NOMO-1 treated with DMSO at 0.1 percent for 48 hours (cell line): ENCODE data around the gene EIF4G3.

Experiments used
- DNase-seq: peaks from one replicate; lab custom pipeline; 2025; ENCODE audit not compliant: unreplicated experiment; lab: John Stamatoyannopoulos, UW

Gene EIF4G3

DNA sequence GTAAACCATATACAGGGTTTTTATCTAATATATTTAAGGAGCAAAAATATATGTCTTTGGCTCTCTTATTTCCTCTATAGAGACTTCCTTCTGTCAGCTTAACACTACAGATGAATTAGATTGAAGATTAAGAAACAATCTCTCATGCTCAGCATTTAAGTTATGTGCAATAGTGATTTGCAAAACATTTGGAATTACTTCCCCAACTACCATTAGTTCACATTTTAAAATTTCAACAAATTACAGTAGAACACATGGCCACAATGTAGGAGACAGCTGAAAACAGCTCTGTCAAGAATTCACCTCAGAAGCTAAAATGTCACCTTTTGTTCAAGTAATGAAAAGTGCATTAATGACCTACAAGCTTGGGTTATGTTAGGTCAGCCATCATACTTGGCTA, 177.9 kb downstream of the EIF4G3 start:
- DNase-seq, result peak; percentile 50

DNA sequence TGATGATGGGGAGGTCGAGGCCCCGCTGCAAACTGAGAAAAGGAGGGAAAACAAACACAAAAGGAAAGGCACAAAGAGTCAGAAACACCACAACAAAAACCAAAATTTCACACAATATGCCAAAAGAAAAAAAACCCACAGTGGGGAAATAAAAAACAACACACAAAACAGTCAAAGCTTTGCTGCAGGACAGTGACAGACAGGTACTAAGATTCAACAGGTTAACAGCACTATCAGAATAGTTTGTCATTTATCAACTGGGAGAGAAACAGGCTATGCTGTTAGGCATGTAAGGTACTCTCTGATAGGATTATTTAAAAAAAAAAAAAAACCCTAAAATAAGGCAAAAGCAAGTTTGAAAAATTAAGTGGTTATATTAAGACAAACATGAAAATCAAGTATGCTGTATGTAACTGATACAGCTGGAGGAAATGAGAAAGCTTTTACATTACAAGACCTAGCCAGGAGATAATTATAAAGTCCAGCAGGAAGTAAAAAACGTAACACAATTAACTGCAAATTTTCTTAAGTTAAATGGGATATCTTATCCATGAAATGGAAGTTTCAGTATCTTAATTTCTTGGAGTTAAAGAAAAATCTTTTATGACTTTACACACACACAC, 179.0 kb downstream of the EIF4G3 start:
- DNase-seq, result peak; percentile 13

DNA sequence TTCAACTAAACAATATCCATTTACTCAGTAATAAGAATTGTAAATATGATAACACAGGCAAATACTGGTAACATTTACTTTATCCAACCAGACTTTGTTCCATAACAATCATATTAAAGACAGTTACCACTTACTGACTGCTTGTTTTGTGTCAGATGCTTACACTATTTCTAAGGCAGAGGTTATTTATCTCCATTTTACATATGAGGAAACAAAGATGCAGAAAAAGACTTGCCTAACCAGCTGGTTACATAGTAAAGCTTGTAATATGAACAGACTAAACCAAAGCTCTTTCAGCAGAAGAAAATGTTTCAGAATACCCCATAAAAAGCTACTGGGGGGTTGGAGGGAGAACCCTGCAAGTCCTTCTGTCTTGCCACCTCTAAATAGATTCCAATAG, 180.1 kb downstream of the EIF4G3 start:
- DNase-seq, result no peak

- no peak for DNase-seq
These were observed 182.8 kb downstream of the EIF4G3 start for GRCh38 chr1:20993716-20994575.

- peak; percentile 14 for DNase-seq
These were observed 184.2 kb downstream of the EIF4G3 start for GRCh38 chr1:20992322-20993056.

DNA sequence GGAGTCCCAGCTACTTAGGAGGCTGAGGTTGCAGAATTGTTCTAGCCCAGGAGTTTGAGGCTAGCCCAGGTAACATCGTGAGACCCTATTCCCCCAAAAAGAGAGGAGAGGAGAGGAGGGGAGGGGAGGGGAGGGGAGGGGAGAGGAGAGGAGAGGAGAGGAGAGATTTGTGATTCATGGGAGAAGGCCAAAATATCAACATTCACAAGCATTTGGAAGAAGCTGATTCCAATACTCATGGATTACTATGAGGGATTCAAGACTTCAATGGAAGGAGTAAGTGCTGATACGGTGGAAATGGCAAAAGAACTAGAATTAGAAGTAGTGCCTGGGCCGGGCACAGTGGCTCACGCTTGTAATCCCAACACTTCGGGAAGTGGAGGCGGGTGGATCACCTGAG, 187.8 kb downstream of the EIF4G3 start:
- no peak for DNase-seq

DNA sequence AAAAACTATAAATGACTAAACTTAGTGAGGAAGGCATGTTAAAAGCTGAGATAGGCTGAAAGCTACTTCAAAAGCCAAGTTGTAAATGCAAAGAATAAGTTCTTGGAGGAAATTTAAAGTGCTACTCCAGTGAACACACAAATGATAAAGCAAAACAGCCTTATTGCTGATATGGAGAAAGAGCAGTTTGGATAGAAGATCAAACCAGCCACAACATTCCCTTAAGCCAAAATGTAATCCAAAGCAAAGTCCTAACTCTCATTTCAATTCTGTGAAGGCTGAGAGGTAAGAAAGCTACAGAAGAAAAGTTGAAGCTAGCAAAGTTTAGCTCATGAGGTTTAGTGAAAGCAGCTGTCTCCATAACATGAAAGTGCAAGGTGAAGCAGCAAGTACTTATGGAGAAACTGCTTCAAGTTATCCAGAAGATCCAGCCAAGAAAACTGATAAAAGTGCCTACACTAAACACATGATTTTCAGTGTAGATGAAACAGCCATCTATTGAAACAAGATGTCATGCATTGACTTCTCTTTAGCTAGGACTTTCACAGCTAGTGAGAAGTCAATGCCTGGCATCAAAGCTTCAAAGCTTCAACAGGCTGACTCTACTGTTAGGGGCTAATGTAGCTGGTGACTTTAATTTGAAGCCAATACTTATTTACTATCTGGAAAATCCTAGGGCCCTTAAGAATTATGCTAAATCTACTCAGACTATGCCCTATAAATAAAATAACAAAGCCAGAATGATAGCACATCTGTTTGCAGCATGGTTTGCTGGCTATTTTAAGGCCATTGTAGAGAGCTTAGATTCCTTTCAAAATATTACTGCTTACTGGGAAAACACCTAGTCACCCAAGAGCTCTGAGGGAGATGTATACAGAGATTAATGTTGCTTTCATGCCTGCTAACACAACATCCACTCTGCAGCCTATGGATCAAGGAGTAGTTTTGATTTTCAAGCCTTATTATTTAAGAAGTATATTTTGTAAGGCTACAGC, 188.6 kb downstream of the EIF4G3 start:
- DNase-seq, result no peak

DNA sequence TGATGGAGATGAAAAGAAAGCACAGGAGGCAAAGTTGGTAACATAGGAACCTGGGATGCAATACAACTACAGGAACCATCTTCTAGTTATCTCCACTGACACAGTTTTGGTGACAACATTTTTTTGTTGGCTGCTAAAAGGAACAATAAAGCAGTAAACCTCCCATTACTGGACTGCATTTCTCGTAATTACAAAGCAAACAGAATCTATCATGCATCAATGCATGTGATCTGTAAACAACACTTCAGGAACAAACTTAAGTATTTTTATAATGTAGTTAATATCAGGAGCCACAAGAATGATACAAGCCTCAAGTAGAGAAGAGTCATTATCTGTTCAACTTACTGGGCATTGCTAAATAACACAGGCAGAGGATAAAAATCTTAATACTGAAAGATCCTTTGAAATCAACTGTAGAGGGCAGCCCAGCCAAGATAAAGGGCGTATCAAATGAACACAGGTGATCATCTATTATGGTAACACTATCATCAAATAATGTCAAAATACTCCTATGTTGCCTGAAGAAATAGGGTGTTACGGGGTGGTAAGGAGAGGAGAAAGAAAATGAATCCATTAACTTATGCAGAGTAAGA, 193.3 kb downstream of the EIF4G3 start:
- no peak for DNase-seq

GRCh38 chr1:20982316-20982715, 194.4 kb downstream of the EIF4G3 start:
- DNase-seq, result no peak

DNA sequence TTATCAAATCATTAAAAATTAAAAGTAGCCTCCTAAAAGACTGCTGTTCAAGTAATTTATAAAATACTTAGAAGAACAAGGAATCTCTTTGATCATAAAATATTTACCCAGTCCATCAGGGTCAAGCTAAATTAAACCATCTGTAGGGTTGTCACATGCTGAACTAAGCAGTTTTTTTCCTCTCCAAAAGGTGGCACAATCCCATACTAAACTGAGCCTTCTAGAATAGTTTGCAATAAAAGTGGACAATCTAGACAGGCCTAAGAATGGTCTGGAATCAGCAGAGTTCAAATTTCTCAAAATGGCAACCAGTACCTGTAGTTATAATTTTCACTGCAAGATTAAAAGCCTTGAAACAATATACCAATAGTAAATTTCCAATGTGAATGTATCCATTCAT, 194.8 kb downstream of the EIF4G3 start:
- DNase-seq, result no peak

DNA sequence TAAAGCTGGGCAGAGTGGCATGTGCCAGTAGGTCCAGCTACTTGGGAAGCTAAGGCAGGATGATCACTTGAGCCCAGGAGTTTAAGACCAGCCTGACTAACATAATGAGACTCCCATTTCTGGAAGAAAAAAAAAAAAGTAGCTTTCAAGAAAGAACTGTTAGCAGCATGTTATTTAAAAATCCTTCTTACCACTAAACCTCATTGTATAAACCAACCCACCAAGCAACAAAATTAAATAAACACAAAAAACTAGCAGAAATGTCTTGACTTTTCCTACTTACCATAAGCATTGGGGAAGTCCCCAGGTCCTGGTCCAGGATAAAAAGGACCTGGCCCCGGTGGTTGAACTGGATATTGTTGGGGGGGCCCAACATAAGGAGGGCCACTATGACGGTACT, 196.6 kb downstream of the EIF4G3 start:
- DNase-seq, result no peak

- no peak for DNase-seq
These were observed 198.3 kb downstream of the EIF4G3 start for GRCh38 chr1:20978413-20978812.

DNA sequence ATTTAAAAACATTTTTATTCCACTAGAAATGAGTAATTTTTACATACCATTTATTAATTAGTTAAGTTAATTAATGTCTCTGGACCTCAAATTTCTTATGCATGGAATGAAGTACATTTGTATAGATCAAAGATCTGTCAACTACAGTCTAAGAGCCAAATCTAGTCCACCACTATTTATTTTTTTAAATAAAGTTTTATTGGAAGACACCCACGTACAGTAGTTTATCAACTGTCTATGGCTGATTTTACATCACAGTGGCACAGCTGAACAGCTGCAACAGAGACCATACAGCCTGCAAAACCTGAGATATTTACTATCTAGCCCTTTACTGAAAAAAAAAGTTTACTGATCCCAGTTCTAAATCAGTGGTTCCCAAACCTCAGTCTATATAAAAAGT, 201.0 kb downstream of the EIF4G3 start:
- no peak for DNase-seq

DNA sequence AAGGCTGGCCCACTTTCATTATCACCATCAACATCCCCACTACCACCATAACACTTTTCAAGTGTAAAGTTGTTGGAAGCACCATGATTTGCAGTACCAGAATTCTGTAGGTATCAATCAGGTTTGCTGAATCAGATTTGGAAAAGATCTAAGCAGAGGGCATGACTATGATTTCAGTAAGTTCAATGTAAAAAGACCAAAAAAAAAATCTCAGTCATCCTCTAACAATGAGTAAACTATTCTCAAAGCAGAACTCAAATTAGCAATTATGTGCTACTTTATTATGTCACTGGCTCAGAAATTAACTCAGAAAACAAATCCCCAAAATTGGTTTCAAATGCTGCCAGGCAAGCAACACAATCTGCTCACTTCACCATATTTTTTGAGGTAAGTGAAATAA, 201.7 kb downstream of the EIF4G3 start:
- no peak for DNase-seq

GRCh38 chr1:20974069-20974468, 202.6 kb downstream of the EIF4G3 start:
- DNase-seq, result no peak

GRCh38 chr1:20972855-20973254, 203.8 kb downstream of the EIF4G3 start:
- no peak for DNase-seq

GRCh38 chr1:20964540-20965484, 211.9 kb downstream of the EIF4G3 start:
- DNase-seq, result peak; percentile 85

GRCh38 chr1:20962576-20963258, 214.0 kb downstream of the EIF4G3 start:
- no peak for DNase-seq

DNA sequence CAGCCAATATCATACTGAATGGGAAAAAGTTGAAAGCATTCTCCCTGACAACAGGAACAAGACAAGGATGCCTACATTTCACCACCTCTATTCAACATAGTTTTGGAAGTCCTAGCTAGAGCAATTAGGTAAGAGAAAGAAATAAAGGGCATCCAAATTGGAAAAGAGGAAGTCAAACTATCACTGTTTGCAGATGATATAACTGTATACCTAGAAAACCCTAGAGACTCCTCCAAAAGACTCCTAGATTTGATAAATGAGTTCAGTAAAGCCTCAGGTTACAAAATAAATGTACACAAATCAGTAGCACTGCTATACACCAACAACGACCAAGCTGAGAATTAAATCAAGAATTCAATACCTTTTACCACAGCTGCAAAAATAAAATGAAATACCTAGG, 218.3 kb downstream of the EIF4G3 start:
- peak; percentile 3 for DNase-seq
